ENCODE results near the gene CTRB2.

GRCh38 chr16:75160386-75160785 lies 46.6 kb downstream of the CTRB2 start:
- no peak for TF ChIP-seq CTCF (IDR thresholded peaks at IDR 0.05; ENCODE audit: control extremely low read depth in 1 of 3, insufficient read depth in 1 of 3, low read depth in 1 of 3, low read length in 3 of 3)
- TF ChIP-seq POLR2A (IDR thresholded peaks at IDR 0.05; ENCODE audit: control extremely low read depth in 1 of 2, low read depth in 2 of 2, low read length in 2 of 2), result no peak
- no peak for TF ChIP-seq BACH1 (IDR thresholded peaks at IDR 0.05; ENCODE audit: low read length)
- TF ChIP-seq CEBPB (IDR thresholded peaks at IDR 0.05; ENCODE audit: low read depth, low read length), result no peak
